GM03348 (cell line): ENCODE results near the gene C4orf46.

Source experiments
- DNase-seq: peaks from one replicate; pipeline ENCODE4 v3.0.0; 2012; ENCODE audit warnings: low spot score

The C4orf46 gene

GRCh38 chr4:158652920-158653319 is 18.8 kb downstream of the C4orf46 start:
- DNase-seq: no peak

- DNase-seq: peak; percentile 47
Observed at GRCh38 chr4:158649111-158649680, 22.5 kb downstream of the C4orf46 start.

GRCh38 chr4:158644760-158645159 is 26.9 kb downstream of the C4orf46 start:
- DNase-seq: peak; percentile 36

DNA sequence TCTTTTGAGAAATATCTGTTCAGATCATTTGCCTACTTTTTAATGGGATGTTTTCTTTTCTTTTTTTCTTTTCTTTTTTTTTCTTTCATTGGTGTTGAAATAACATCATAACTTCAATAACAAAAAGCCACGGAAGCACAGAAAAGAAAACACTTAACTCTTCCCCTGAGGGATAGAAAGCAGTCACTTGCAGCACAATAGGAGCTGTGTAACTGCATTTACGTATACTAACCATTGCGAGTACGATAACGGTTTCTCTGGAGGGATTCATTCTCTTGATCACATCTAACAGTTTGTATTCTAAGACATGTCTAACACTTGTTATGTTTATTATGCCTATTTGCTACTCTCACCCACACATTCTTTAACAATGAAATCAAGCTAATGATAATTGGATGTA is 27.3 kb downstream of the C4orf46 start:
- no peak for DNase-seq

DNA sequence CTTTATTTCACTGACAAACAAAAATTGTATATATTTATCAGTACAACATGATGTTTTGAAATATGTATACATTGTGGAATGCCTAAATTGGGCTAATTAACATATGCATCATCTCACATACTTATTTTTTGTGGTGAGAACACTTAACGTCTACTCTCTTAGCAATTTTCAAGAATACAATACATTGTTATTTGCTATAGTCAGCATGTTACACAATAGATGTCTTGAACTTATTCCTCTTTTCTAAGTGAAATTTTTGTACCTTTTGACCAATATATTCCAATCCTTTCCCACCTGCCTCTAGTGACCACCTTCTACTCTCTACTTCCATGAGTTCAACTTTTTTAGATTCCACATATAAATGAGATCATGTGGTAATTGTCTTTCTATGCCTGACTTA is 35.1 kb downstream of the C4orf46 start:
- DNase-seq: no peak

DNA sequence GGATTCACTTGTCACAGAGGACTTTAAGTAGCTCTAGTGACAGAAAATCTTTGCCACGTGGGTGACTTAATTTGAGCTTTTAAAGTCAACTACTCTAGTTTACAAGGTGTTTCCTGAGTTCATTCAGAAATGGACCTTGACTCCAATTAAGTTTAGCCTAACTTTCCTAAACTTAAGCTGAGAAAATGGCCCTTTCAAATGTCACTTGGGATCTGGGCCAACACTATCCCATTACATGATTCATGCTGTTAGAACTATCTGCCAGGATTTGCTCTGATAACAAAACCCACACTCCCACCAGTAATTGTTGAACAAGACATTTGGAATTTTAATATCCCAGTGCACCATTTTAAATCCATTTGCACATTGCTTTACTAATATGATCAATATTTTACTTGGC is 40.8 kb downstream of the C4orf46 start:
- DNase-seq: peak; percentile 17

- DNase-seq: no peak
Observed at GRCh38 chr4:158625544-158625943, 46.1 kb downstream of the C4orf46 start.

GRCh38 chr4:158624889-158625478 is 46.7 kb downstream of the C4orf46 start:
- DNase-seq: peak; percentile 52

DNA sequence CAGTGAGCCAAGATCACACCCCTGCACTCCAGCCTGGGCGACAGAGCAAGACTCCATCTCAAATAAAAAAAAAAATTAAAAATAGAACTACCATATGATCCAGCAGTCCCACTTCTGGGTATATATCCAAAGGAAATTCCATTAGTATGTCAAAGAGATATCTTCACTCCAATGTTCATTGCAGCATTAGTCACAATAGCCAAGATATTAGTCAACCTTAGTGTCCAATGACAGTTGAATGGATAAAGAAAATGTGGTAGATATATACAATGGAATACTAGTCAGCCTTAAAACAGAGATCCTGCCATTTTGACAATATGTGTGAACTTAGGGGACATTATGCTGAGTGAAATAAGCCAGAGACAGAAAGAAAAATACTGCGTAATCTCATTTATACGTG is 49.4 kb downstream of the C4orf46 start:
- no peak for DNase-seq

GRCh38 chr4:158621729-158622128 is 50.0 kb downstream of the C4orf46 start:
- no peak for DNase-seq

- no peak for DNase-seq
Observed at GRCh38 chr4:158617956-158618355, 53.7 kb downstream of the C4orf46 start.
